HEK293T (cell line): ENCODE results near the gene DRD2.

Experiments used
- ARNT ChIP-seq: fragments of 450-650 bp; IDR thresholded peaks from 2 replicates; pipeline ENCODE4 v1.6.1; 2017; ENCODE audit warnings: mild to moderate bottlenecking
- BHLHE40 ChIP-seq: fragments of 450-650 bp; IDR thresholded peaks from 2 replicates; pipeline ENCODE4 v1.6.1; 2016; ENCODE audit warnings: mild to moderate bottlenecking, moderate library complexity, borderline replicate concordance
- ELF4 ChIP-seq: fragments of 450-650 bp; IDR thresholded peaks from 2 replicates; pipeline ENCODE4 v1.6.1; 2017; ENCODE audit warnings: antibody characterized with exemption
- FOXA1 ChIP-seq: fragments of 450-650 bp; IDR thresholded peaks from 2 replicates; pipeline ENCODE4 v1.6.1; 2016; ENCODE audit warnings: mild to moderate bottlenecking
- FOXK2 ChIP-seq: fragments of 450-650 bp; IDR thresholded peaks from 2 replicates; pipeline ENCODE4 v1.6.1; 2016; ENCODE audit warnings: mild to moderate bottlenecking
- FOXM1 ChIP-seq: fragments of 450-650 bp; IDR thresholded peaks from 2 replicates; pipeline ENCODE4 v1.6.1; 2017; ENCODE audit warnings: mild to moderate bottlenecking, borderline replicate concordance
- HDGF ChIP-seq: fragments of 450-650 bp; IDR thresholded peaks from 2 replicates; pipeline ENCODE4 v1.6.1; 2017; ENCODE audit warnings: antibody characterized with exemption, borderline replicate concordance
- L3MBTL2 ChIP-seq: fragments of 450-650 bp; conservative IDR thresholded peaks from 2 replicates; pipeline ENCODE4 v1.6.1; 2016; ENCODE audit warnings: mild to moderate bottlenecking
- PKNOX1 ChIP-seq: fragments of 450-650 bp; IDR thresholded peaks from 2 replicates; pipeline ENCODE4 v1.6.1; 2016
- SP1 ChIP-seq: fragments of 450-650 bp; IDR thresholded peaks from 2 replicates; pipeline ENCODE4 v1.6.1; 2017
- SUZ12 ChIP-seq: fragments of 450-650 bp; IDR thresholded peaks from 2 replicates; pipeline ENCODE4 v1.6.1; 2016; ENCODE audit warnings: mild to moderate bottlenecking
- TARDBP ChIP-seq: fragments of 450-650 bp; IDR thresholded peaks from 2 replicates; pipeline ENCODE4 v1.6.1; 2016

DNA sequence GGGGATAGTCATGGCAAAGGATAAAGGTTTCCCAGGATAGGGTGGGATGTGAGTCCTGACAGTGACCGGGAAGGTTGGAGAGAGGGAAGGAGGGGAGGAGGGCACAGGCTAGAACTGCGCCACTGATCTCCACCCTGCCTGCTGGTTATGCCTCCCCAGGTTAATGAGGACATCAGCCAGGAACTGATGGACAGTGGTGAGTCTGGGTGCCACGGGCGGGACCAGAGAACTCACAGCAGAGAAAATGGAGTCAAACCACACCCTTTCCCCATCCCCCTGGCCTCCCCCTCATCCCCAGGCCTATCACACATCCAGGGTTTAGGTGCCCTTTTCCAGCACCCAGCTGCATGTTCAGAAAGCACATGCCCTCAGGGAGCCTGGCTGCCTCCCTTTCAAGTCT lies 77.4 kb downstream of the DRD2 start:
- TF ChIP-seq SP1 (no peak), FOXK2 (no peak), ELF4 (no peak), SUZ12 (no peak), BHLHE40 (no peak), HDGF (no peak), ARNT (no peak), L3MBTL2 (no peak), PKNOX1 (no peak), FOXA1 (no peak), FOXM1 (no peak), TARDBP (no peak)
